ENCODE measurements around the gene PLA2G2D. TPM values are rescaled to one million over a fixed set of nuclear protein-coding genes. Genes with fewer than 3 reads are reported as not detected.

PLA2G2D gene
- total and polyA plus RNA-seq, 2 of the 8 experiments (the other 6 are each of a cell fraction or from before 2014, with no cell fraction given), result not detected

- Histone ChIP-seq H2AK5ac (ENCODE audit: low read depth, low read length) (no peak overlapping the region), H3K9ac (replicated peaks in 1 of 4; ENCODE audit: extremely low read depth in 1 of 4, low read depth in 3 of 4, low read length in 3 of 4) (no peak overlapping the region), H2AFZ (ENCODE audit: low read length) (no peak overlapping the region), H2BK15ac (ENCODE audit: low read length) (no peak overlapping the region), H4K5ac (ENCODE audit: insufficient read length, low read depth, low read length) (no peak overlapping the region), H3K4ac (replicated peaks; ENCODE audit: insufficient read length, low read depth, low read length) (no peak overlapping the region), H3K27me3 (replicated peaks in 1 of 4; ENCODE audit: control insufficient read depth in 3 of 4, extremely low read depth in 1 of 4, insufficient read depth in 3 of 4, low read length in 3 of 4) (no peaks in the 10 kb centered on the region), H3K79me2 (ENCODE audit: control insufficient read depth in 1 of 2, insufficient read depth in 2 of 2, low read length in 2 of 2) (no peaks in the 10 kb centered on the region), H2BK12ac (ENCODE audit: low read depth, low read length) (0 out of 2 replicates have a peak overlapping the region, but pooled peaks have one; percentile 50), H3K4me3 (ENCODE audit: extremely low read depth in 1 of 4, insufficient read depth in 2 of 4, low read depth in 3 of 4, low read length in 4 of 4) (no peak overlapping the region), H4K8ac (ENCODE audit: extremely low read depth, insufficient read depth, low read length) (no peak overlapping the region), H4K91ac (replicated peaks; ENCODE audit: insufficient read length, low read length) (no peak overlapping the region), H3K23ac (ENCODE audit: insufficient read length) (no peak overlapping the region), H3K9me3 (ENCODE audit: insufficient read depth in 2 of 2, low read depth in 1 of 2, low read length in 1 of 2) (peaks cover 0 to 3% of the 10 kb centered on the region in 2 experiments; a peak in 2 of 4 replicates), H3K4me1 (replicated peaks in 1 of 4; ENCODE audit: control insufficient read depth in 3 of 4, insufficient read depth in 4 of 4, low read length in 3 of 4) (no peaks in the 10 kb centered on the region; a peak in 1 of 7 replicates), H2BK120ac (replicated peaks; ENCODE audit: low read depth, low read length) (no peak overlapping the region), H2BK5ac (ENCODE audit: low read depth, low read length) (no peak overlapping the region), H3K4me2 (ENCODE audit: insufficient read depth in 1 of 2, low read depth in 2 of 2, low read length in 2 of 2) (no peak overlapping the region), H3K36me3 (ENCODE audit: control insufficient read depth in 2 of 4, insufficient read depth in 4 of 4, low read length in 3 of 4) (no peaks in the 10 kb centered on the region), H3K14ac (ENCODE audit: insufficient read length) (no peak overlapping the region), H3K23me2 (ENCODE audit: low read depth, low read length) (no peaks in the 10 kb centered on the region), H3K27ac (ENCODE audit: low read depth, low read length) (no peak overlapping the region), H2BK20ac (ENCODE audit: low read length) (no peak overlapping the region), H3K18ac (ENCODE audit: extremely low read depth, low read length) (no peak overlapping the region; the same call in 1 of the 2 replicates), H4K20me1 (replicated peaks in 1 of 2; ENCODE audit: control insufficient read depth in 1 of 2, insufficient read depth in 2 of 2, low read length in 2 of 2) (no peaks in the 10 kb centered on the region), H3K79me1 (ENCODE audit: low read depth, low read length) (no peaks in the 10 kb centered on the region), H3K56ac (replicated peaks; ENCODE audit: insufficient read length, low read depth, low read length) (no peak overlapping the region)
- ChIA-PET CTCF (ENCODE audit: partially characterized antibody) (interaction anchor here (1.2 to 3.9 kb wide), 3 partner anchors 8 to 133 kb away, joined by 3 to 14 read pairs (median 4); no protein-coding TSS in a partner anchor), POLR2A (ENCODE audit: partially characterized antibody) (no interaction called here)
- FAIRE-seq (no peak), DNase-seq (ENCODE audit: low read depth in 1 of 2, low spot score in 2 of 2) (no peak)
- 89% methylated on average over 4 of the region's 4 CpGs; no CpG with 5 or more reads in 1 of the 2 experiments for WGBS, 2 experiments (ENCODE audit: extremely low coverage in 1 of 2, insufficient coverage in 1 of 2, insufficient read length in 1 of 2, insufficient replicate concordance in 2 of 2, low coverage in 1 of 2, low lambda C conversion rate in 2 of 2, missing lambda C conversion rate in 1 of 2)
- no peak for TF ChIP-seq EP300 (IDR thresholded peaks at IDR 0.05; ENCODE audit: borderline replicate concordance in 1 of 2, low read depth in 2 of 2, low read length in 2 of 2)
- TF ChIP-seq SP1 (IDR thresholded peaks at IDR 0.05; ENCODE audit: low read depth, low read length), result no peak
- TF ChIP-seq YY1 (IDR thresholded peaks at IDR 0.05; ENCODE audit: low read depth, low read length), result no peak
- no peak for TF ChIP-seq POU5F1 (IDR thresholded peaks at IDR 0.05; ENCODE audit: low read depth, low read length)
- TF ChIP-seq JUN (IDR thresholded peaks at IDR 0.05; ENCODE audit: low read depth, low read length), result no peak
- TF ChIP-seq CEBPB (IDR thresholded peaks at IDR 0.05; ENCODE audit: low read depth, low read length), result no peak
- TF ChIP-seq KDM5A (IDR thresholded peaks at IDR 0.05; ENCODE audit: low read length), result no peak
- no peak for TF ChIP-seq GTF2F1 (IDR thresholded peaks at IDR 0.05; ENCODE audit: borderline replicate concordance, low read depth, low read length)
- no peak for TF ChIP-seq CBX8 (IDR thresholded peaks at IDR 0.05; ENCODE audit: borderline replicate concordance, low read depth, low read length)
- no peak for TF ChIP-seq TAF1 (IDR thresholded peaks at IDR 0.05; ENCODE audit: low read depth, low read length)
- TF ChIP-seq EGR1 (IDR thresholded peaks at IDR 0.05; ENCODE audit: borderline replicate concordance, low read depth, low read length), result no peak
- no peak for TF ChIP-seq POLR2AphosphoS5 (IDR thresholded peaks at IDR 0.05; ENCODE audit: low read depth, low read length)
- no peak for TF ChIP-seq RBBP5 (IDR thresholded peaks at IDR 0.05; ENCODE audit: borderline replicate concordance, low read depth, low read length)
- TF ChIP-seq SP2 (IDR thresholded peaks at IDR 0.05; ENCODE audit: low read length), result no peak
- no peak for TF ChIP-seq POLR2A (IDR thresholded peaks at IDR 0.05; ENCODE audit: control extremely low read depth in 1 of 2, low read depth in 2 of 2, low read length in 2 of 2)
- TF ChIP-seq KDM4A (IDR thresholded peaks at IDR 0.05; ENCODE audit: low read depth, low read length, severe bottlenecking), result no peak
Measured at GRCh38 chr1:20107351-20107750, 12.0 kb downstream of the PLA2G2D start.
